ENCODE data around the gene CORO2B.
"Not testable (repeated sequence)": the region's sequence is repeated elsewhere in the genome, so short reads cannot be mapped to it uniquely, and the experiment has no call there.

The CORO2B gene

GRCh38 chr15:68647361-68647760, 68.6 kb downstream of the CORO2B start:
- not testable (repeated sequence) for DNase-seq (ENCODE audit: low read depth)

- peak; percentile 20 for DNase-seq (ENCODE audit: low read depth)
Measured at GRCh38 chr15:68650901-68651709, 72.3 kb downstream of the CORO2B start.

- DNase-seq (ENCODE audit: low read depth): no peak
Measured at GRCh38 chr15:68651916-68652525, 73.2 kb downstream of the CORO2B start.

GRCh38 chr15:68653031-68653635, 74.3 kb downstream of the CORO2B start:
- no peak for DNase-seq (ENCODE audit: low read depth)

- no peak for DNase-seq (ENCODE audit: low read depth)
Measured at GRCh38 chr15:68653801-68654200, 75.0 kb downstream of the CORO2B start.

- no peak for DNase-seq (ENCODE audit: low read depth)
Measured at GRCh38 chr15:68654786-68655560, 76.2 kb downstream of the CORO2B start.

GRCh38 chr15:68655686-68656437, 77.1 kb downstream of the CORO2B start:
- no peak for DNase-seq (ENCODE audit: low read depth)

GRCh38 chr15:68656438-68656739, 77.6 kb downstream of the CORO2B start:
- DNase-seq (ENCODE audit: low read depth): no peak

- DNase-seq (ENCODE audit: low read depth): no peak
Measured at GRCh38 chr15:68658151-68658550, 79.4 kb downstream of the CORO2B start.

GRCh38 chr15:68658641-68659358, 80.0 kb downstream of the CORO2B start:
- no peak for DNase-seq (ENCODE audit: low read depth)

GRCh38 chr15:68663526-68663925, 84.7 kb downstream of the CORO2B start:
- no peak for DNase-seq (ENCODE audit: low read depth)

GRCh38 chr15:68666120-68666811, 87.5 kb downstream of the CORO2B start:
- no peak for DNase-seq (ENCODE audit: low read depth)

- DNase-seq (ENCODE audit: low read depth): no peak
Measured at GRCh38 chr15:68666812-68667450, 88.1 kb downstream of the CORO2B start.

- DNase-seq (ENCODE audit: low read depth): no peak
Measured at GRCh38 chr15:68667800-68668625, 89.2 kb downstream of the CORO2B start.

GRCh38 chr15:68668926-68669600, 90.3 kb downstream of the CORO2B start:
- no peak for DNase-seq (ENCODE audit: low read depth)

- DNase-seq (ENCODE audit: low read depth): no peak
Measured at GRCh38 chr15:68672251-68672650, 93.5 kb downstream of the CORO2B start.

- DNase-seq (ENCODE audit: low read depth): no peak
Measured at GRCh38 chr15:68672781-68673205, 94.0 kb downstream of the CORO2B start.

GRCh38 chr15:68674975-68675374, 96.2 kb downstream of the CORO2B start:
- DNase-seq (ENCODE audit: low read depth): no peak

Measured in activated T-cell treated with anti-CD3 and anti-CD28 coated beads for 1 hour (primary cell).